Right cardiac atrium (tissue), 5 donors: ENCODE results near the gene EFEMP1. TPM values are rescaled to one million over a fixed set of nuclear protein-coding genes. Genes with fewer than 3 reads are reported as not detected.
"Not testable (repeated sequence)": the region's sequence is repeated elsewhere in the genome, so short reads cannot be mapped to it uniquely, and the experiment has no call there.

Experiments used
- ATAC-seq, 2 donors: fragments of 200-7000 bp; cut with Tn5 transposase; one replicate each; pipeline versions ENCODE4 v1.8.0 to v1.9.1; 2020; ENCODE audit warnings: moderate library complexity in 2 of 2, mild to moderate bottlenecking in 1 of 2
- DNase-seq, 3 donors: peaks; one replicate each; pipeline ENCODE4 v3.0.0-alpha.2; 2020
- H3K27ac ChIP-seq: one replicate; pipeline ENCODE4 v1.5.1; 2013; ENCODE audit warnings: mild to moderate bottlenecking, low read length, control low read depth, moderate library complexity
- H3K27me3 ChIP-seq: one replicate; pipeline ENCODE4 v1.6.1; 2013; ENCODE audit not compliant: control insufficient read depth, insufficient read depth
- H3K4me1 ChIP-seq: one replicate; pipeline ENCODE4 v1.6.1; 2013; ENCODE audit warnings: low read length; ENCODE audit not compliant: control insufficient read depth, insufficient read depth
- H3K4me3 ChIP-seq: one replicate; pipeline ENCODE4 v1.5.1; 2013; ENCODE audit warnings: low read length, control low read depth
- H3K9me3 ChIP-seq: one replicate; pipeline ENCODE4 v1.6.1; 2013; ENCODE audit warnings: low read length; ENCODE audit not compliant: control insufficient read depth
- WGBS: extraction: QIAGEN DNeasy Blood & Tissue Kit; methylation state at CpG from one replicate; pipeline ENCODE4 v1.1.7; 2013; 5-methylcytosine and 5-hydroxymethylcytosine counted together
- intact Hi-C, 4 donors: fragments of 100-400 bp; cut with DNase I; formaldehyde crosslinking; loops; one replicate each; pipeline versions ENCODE4 v1.11.0 to v1.14.0; 2022 to 2023
- polyA plus RNA-seq: library from polyadenylated mRNA; stranded (reverse); fragments of 200-250 nt; gene quantifications from one replicate; pipeline ENCODE4 v1.2.3, GENCODE V29; 2013
- total RNA-seq, 4 donors: library from RNA; stranded (reverse); fragmentation: NEBNext Ultra II Directional; extraction: Animal tissue kit (Norgen Biotek cat#: 25700); gene quantifications; one replicate each; pipeline ENCODE4 v1.2.1, GENCODE V29; 2021
- donor health status: healthy with polysubstance abuse.
- donor health status: DM: no; HTN: yes; CAD: no.
- donor health status: DM: no; HTN: no; CAD: no.
- donor health status: DM: no; HTN: yes; CAD: no; lungs with severe emphysema.
- donor health status: DM: yes; HTN: yes; CAD: no.

EFEMP1 gene
- total and polyA plus RNA-seq, 5 donors, result 96.0 to 305 (median 133) TPM

DNA sequence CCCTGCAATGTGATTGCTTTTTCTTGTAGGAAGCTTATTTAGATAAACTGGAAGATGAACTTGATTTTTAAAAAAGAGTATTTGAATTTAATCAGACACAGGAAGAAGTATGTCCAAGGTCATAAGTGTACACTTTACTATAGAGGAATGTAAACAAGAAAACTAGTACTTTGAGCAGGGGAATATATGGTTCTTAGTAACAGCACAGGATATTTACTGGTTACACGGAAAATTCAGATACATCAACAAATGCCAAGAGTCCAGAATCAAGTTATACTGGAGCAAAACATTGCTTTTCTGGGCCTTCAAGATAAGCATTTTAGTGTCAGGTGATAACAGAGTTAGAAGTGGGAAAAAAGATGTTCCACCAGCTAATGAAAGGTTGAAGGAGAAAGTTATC lies 75.5 kb downstream of the EFEMP1 start:
- Histone ChIP-seq H3K4me1 (no peaks in the 10 kb centered on the region), H3K9me3 (no peaks in the 10 kb centered on the region), H3K4me3 (no peak overlapping the region), H3K27me3 (no peaks in the 10 kb centered on the region), H3K27ac (no peak overlapping the region)
- 61% methylated on average over 1 of the region's 1 CpG for WGBS
- intact Hi-C loops, result no loop called here
- DNase-seq (no peak), ATAC-seq (no peak)

DNA sequence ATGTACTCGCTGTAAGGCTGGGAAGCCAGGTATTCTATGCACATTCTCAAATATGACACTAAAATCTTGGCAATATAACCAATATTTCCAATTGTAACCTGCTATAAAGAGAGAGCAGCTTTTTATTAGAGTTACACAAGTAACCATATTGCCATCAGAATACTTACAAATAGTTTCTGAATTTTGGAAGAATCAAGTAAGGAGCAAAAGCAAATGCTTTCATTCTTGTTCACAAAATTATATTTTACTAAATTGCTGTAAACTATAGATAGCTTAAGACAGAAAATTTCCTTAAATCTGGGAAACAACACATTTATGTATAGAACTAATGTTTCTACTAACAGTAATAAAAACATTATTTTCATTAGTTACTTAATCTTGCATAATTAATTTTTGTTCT lies 77.2 kb downstream of the EFEMP1 start:
- 97% methylated on average over 1 of the region's 1 CpG for WGBS
- ATAC-seq (no peak), DNase-seq (no peak)
- Histone ChIP-seq H3K4me1 (no peaks in the 10 kb centered on the region), H3K27ac (no peak overlapping the region), H3K9me3 (no peaks in the 10 kb centered on the region), H3K4me3 (no peak overlapping the region), H3K27me3 (no peaks in the 10 kb centered on the region)
- intact Hi-C loops, result no loop called here

DNA sequence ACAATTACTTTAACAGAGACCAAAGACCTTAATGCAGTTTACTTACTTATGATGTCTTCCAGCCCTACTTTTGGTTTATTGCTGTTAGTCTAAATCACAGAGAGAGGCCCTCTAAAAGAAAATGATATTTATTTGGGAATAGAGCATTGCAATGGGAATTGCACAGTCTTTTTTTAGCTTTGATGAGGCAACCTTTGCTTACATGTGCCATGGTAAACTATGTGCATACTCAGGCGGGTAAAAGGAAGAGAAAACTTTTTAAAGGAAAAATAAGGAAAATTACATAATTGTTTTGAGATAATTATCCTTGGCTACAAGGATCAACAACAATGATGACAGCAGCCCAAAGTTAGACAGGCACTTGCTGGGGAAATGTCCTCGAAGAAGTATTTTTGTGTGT lies 78.6 kb downstream of the EFEMP1 start:
- 68% methylated on average over 2 of the region's 2 CpGs for WGBS
- Histone ChIP-seq H3K4me3 (no peak overlapping the region), H3K27ac (no peak overlapping the region), H3K4me1 (no peaks in the 10 kb centered on the region), H3K27me3 (no peaks in the 10 kb centered on the region), H3K9me3 (no peaks in the 10 kb centered on the region)
- ATAC-seq (no peak), DNase-seq (no peak)
- intact Hi-C loops, result no loop called here

DNA sequence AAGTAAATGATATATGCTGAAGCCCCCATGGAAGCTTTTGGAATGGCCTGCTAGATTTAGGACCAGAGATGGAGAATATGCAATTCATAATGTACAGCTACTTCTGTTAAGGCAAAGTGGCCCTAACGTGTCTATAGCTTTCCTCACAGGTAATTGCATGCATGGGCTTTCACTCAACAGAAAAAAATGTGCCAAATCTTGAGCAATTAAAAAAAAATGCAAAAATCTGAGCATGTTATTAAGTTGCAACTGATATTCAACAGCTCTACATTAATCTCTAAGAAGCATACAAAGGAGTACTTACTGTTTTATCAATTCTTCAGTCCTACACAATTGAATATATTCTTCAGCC lies 79.6 kb downstream of the EFEMP1 start:
- ATAC-seq (no peak), DNase-seq (no peak)
- Histone ChIP-seq H3K27ac (no peak overlapping the region), H3K4me3 (no peak overlapping the region), H3K9me3 (no peaks in the 10 kb centered on the region), H3K27me3 (no peaks in the 10 kb centered on the region), H3K4me1 (no peaks in the 10 kb centered on the region)
- WGBS, result 45% methylated on average over 1 of the region's 1 CpG
- intact Hi-C loops, result no loop called here

DNA sequence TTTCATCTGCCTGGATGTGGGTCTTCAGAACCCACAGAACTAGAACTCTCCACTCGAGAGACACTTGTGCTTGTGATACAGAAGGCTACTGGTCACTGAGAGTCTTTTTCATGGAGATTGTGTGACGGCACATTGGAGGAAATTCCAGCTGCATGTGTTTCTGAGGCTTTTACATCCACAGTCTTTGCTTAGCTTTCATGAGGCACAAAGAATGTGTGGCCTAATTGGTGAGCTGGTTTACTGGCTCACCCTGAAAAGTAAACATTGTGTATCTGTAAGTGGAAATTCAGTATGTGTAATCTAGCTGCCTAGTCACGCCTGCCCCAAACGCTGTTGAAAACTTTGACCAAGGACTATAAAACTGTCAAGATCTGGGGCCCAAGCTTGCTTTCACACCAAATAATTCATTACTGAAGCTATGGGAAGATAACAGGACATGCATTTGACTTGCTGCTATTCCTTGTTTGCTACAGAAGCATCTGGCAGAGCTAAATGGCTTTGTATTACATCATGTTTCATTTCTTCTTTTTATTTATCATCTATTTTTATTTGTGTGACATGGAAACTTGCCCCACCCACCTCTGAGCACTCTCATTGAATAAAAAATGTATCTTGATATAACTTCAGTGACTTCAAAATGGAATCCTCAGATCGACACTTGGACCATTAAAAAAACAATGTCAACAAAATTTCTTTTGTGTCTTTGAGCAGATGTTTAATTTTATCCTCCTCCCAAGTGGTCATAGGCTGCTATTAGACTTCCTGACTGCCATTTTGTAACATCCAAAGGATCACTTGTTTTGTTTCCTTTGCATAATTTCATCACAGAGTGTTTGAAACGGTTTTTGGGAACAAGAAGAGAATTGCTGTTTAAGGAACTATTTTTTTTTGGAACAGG lies 80.2 kb downstream of the EFEMP1 start:
- no peaks in the 10 kb centered on the region for H3K27me3 ChIP-seq
- no peaks in the 10 kb centered on the region for H3K9me3 ChIP-seq
- peak overlapping the region; percentile 26 for H3K27ac ChIP-seq
- intact Hi-C loops, result no loop called here
- peak in 1 of 3 donors; percentile 36 for DNase-seq
- H3K4me3 ChIP-seq, result no peak overlapping the region
- H3K4me1 ChIP-seq, result no peaks in the 10 kb centered on the region
- 37% methylated on average over 6 of the region's 6 CpGs for WGBS
- ATAC-seq, result peak; percentile 42 to 52

DNA sequence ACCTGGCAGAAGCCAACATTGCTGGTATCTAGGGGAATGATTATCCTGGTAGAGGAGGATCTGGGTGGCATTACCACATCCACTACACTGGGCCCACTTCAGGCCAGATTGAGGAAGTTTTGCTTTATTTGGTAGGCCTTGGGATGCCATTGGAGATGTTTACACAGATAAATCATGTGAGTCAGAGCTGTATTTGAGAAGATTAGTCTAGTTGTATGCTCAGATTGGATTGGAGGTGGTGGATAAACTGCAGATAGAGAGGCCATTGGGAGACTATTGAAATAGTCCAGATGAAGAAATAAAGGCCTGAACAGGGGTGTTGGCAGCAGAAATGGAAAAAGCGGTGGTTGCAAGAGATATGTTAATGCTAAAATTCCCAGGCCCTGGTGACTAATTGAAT lies 81.5 kb downstream of the EFEMP1 start:
- 82% methylated on average over 1 of the region's 1 CpG for WGBS

DNA sequence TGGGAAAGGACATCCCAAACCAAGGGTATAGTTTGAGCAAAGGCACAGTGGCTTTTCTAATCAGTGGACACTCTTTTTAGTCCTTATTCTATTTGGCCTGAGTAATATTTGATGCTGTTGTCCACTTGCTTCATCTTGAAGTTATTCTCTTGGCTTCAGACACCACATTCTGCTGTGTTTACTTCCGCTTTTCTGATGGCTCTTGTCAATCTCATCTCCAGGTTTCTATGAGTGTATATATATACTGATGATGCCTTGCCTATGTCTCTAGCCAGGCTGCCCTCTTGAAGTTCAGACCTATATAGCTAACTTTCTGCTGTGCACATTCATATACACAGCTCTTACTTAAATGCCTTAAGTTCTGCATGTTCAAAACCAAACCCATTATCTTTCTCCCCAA lies 83.1 kb downstream of the EFEMP1 start:
- Histone ChIP-seq H3K4me3 (no peak overlapping the region), H3K9me3 (no peaks in the 10 kb centered on the region), H3K4me1 (no peaks in the 10 kb centered on the region), H3K27ac (no peak overlapping the region), H3K27me3 (no peaks in the 10 kb centered on the region)
- 84% methylated on average over 1 of the region's 1 CpG for WGBS
- no peak for ATAC-seq
- intact Hi-C loops, result no loop called here
- no peak for DNase-seq

More for the DNA sequence above, 81.5 kb downstream of the EFEMP1 start:
- no peaks in the 10 kb centered on the region for H3K27me3 ChIP-seq
- DNase-seq (no peak), ATAC-seq (no peak)
- no peaks in the 10 kb centered on the region for H3K9me3 ChIP-seq
- H3K27ac ChIP-seq, result no peak overlapping the region
- no peak overlapping the region for H3K4me3 ChIP-seq
- no peaks in the 10 kb centered on the region for H3K4me1 ChIP-seq
- intact Hi-C loops, result no loop called here

DNA sequence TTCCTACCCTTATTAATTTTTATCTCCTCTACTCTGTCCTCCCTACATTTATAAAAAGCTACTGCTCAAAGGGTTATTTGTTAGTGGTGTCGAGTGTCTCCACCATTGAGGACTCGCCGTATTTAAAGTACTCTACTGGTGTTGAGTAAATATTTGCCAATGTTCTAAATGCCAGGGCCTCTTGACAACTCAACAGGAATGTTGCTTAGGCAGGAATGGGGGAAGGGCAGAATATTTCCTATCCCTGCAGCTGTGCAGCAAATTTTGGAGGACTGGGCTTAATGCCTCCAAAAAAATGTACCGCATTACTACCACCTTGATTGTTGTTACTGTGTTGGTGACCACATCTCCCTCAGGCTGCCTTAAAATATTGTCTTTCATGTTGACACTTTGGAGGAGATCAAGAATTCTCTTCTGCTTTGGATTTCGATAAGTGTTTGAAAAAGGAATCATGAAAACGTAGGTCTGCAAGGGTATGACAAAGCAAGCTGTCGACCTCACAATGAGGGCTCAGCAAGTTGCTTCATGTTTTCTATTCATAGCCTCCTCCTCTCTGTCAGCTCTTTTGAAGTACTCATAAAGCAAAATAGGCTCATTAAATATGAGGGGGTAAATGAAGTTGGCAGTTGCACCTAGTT lies 84.3 kb downstream of the EFEMP1 start:
- H3K9me3 ChIP-seq, result no peaks in the 10 kb centered on the region
- no peaks in the 10 kb centered on the region for H3K27me3 ChIP-seq
- DNase-seq (no peak), ATAC-seq (peak; percentile 90 to 91)
- WGBS, result 47% methylated on average over 7 of the region's 7 CpGs
- H3K4me1 ChIP-seq, result no peaks in the 10 kb centered on the region
- H3K27ac ChIP-seq, result peak overlapping the region; percentile 74
- intact Hi-C loops, result no loop called here
- no peak overlapping the region for H3K4me3 ChIP-seq

DNA sequence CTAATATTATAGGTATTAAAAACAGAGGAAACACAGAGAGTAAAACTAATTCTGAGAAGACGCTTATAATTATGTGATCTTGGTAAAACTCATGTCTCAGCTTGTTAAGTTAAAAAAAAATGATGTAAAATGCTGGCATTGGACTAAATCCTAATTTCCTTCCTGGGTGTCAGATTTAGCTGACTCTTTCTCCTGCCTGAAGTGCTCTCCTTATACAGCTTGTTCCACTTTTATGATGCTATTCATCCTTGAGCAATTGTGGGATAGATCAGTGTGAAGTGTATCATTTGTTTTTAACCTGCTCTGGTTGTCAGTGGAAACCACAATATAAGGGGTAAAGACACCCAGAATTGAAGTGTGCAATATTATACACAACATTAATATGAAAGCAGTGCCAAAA lies 84.9 kb downstream of the EFEMP1 start:
- Histone ChIP-seq H3K27ac (no peak overlapping the region), H3K27me3 (no peaks in the 10 kb centered on the region), H3K4me3 (no peak overlapping the region), H3K9me3 (no peaks in the 10 kb centered on the region), H3K4me1 (no peaks in the 10 kb centered on the region)
- ATAC-seq (peak; percentile 20 to 47), DNase-seq (no peak)
- WGBS, result 97% methylated on average over 1 of the region's 1 CpG
- intact Hi-C loops, result no loop called here

DNA sequence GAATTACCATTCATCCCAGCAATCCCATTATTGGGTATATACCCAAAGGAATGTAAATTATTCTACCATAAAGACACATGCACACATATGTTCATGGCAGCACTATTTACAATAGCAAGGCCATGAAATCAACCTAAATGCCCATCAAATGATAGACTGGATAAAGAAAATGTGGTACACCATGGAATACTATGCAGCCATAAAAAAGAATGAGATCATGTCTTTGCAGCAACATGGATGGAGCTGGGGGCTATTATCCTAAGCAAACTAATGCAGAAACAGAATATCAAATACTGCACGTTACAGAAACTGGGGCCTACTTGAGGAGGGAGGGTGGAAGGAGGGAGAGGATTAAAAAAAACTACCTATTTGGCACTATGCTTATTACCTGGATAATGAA lies 85.5 kb downstream of the EFEMP1 start:
- H3K4me1 ChIP-seq, DNase-seq, H3K27me3 ChIP-seq, H3K9me3 ChIP-seq, H3K27ac ChIP-seq, H3K4me3 ChIP-seq, ATAC-seq, intact Hi-C loops: not testable (repeated sequence)
- 67% methylated on average over 1 of the region's 1 CpG for WGBS

DNA sequence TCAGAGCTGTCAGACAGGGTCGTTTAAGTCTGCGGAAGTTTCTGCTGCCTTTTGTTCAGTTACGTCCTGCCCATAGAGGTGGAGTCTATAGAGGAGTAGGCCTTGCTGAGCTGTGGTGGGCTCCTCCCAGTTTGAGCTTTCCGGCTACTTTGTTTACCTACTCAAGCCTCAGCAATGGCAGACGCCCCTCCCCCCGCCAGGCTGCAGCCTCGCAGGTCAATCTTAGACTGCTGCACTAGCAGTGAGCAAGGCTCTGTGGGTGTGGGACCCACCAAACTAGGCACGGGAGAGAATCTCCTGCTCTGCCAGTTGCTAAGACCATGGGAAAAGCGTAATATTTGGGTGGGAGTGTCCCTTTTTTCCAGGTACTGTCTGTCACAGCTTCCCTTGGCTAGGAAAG lies 86.5 kb downstream of the EFEMP1 start:
- ATAC-seq, result no peak
- Histone ChIP-seq H3K4me1 (no peaks in the 10 kb centered on the region), H3K4me3 (no peak overlapping the region), H3K9me3 (no peaks in the 10 kb centered on the region), H3K27ac (no peak overlapping the region), H3K27me3 (no peaks in the 10 kb centered on the region)
- DNase-seq, result peak in 1 of 3 donors; percentile 31
- WGBS, result 62% methylated on average over 9 of the region's 9 CpGs
- intact Hi-C loops, result no loop called here
